ENCODE measurements around the gene SLC6A1.
A peak's percentile ranks its signal among the peaks of the same experiment; 100 is the strongest.

The SLC6A1 gene

GRCh38 chr3:11062704-11063103, 70.2 kb downstream of the SLC6A1 start:
- Histone ChIP-seq H3K27ac (replicated peaks) (no peak overlapping the region), H3K4me3 (replicated peaks; ENCODE audit: insufficient read depth, low read length) (no peak overlapping the region), H3K27me3 (ENCODE audit: insufficient read depth, poor library complexity, severe bottlenecking) (peaks cover 5% of the 10 kb centered on the region)
- no peak for DNase-seq (ENCODE audit: low read depth in 1 of 2, low spot score in 1 of 2)
- TF ChIP-seq SPI1 (IDR thresholded peaks at IDR 0.05; ENCODE audit: borderline replicate concordance, low read depth) (no peak), GABPA (IDR thresholded peaks at IDR 0.05; ENCODE audit: low read depth) (no peak), POLR2AphosphoS5 (IDR thresholded peaks at IDR 0.05; ENCODE audit: low read depth) (no peak), REST (IDR thresholded peaks at IDR 0.05; ENCODE audit: insufficient replicate concordance, low read depth) (no peak), CTCF (IDR thresholded peaks at IDR 0.05; ENCODE audit: insufficient read depth, low read length) (no peak)

GRCh38 chr3:11071096-11071755, 78.7 kb downstream of the SLC6A1 start:
- no peak for DNase-seq (ENCODE audit: low read depth in 1 of 2, low spot score in 1 of 2)
- Histone ChIP-seq H3K27me3 (ENCODE audit: insufficient read depth, poor library complexity, severe bottlenecking) (no peaks in the 10 kb centered on the region), H3K27ac (replicated peaks) (no peak overlapping the region), H3K4me3 (replicated peaks; ENCODE audit: insufficient read depth, low read length) (no peak overlapping the region)
- TF ChIP-seq CTCF (IDR thresholded peaks at IDR 0.05; ENCODE audit: insufficient read depth, low read length): no peak

- no peaks in the 10 kb centered on the region for H3K27me3 ChIP-seq (ENCODE audit: insufficient read depth, poor library complexity, severe bottlenecking)
- TF ChIP-seq SPI1 (IDR thresholded peaks at IDR 0.05; ENCODE audit: borderline replicate concordance, low read depth): no peak
- no peak for TF ChIP-seq GABPA (IDR thresholded peaks at IDR 0.05; ENCODE audit: low read depth)
- no peak for TF ChIP-seq REST (IDR thresholded peaks at IDR 0.05; ENCODE audit: insufficient replicate concordance, low read depth)
- no peak for TF ChIP-seq POLR2AphosphoS5 (IDR thresholded peaks at IDR 0.05; ENCODE audit: low read depth)
- TF ChIP-seq CTCF (IDR thresholded peaks at IDR 0.05; ENCODE audit: insufficient read depth, low read length): no peak
- no peak overlapping the region for H3K27ac ChIP-seq (replicated peaks)
- DNase-seq (ENCODE audit: low read depth in 1 of 2, low spot score in 1 of 2): peak in 1 of 2 experiments; percentile 12
- no peak overlapping the region for H3K4me3 ChIP-seq (replicated peaks; ENCODE audit: insufficient read depth, low read length)
These were observed 80.1 kb downstream of the SLC6A1 start for GRCh38 chr3:11072631-11073030.

- TF ChIP-seq SPI1 (IDR thresholded peaks at IDR 0.05; ENCODE audit: borderline replicate concordance, low read depth): peak; percentile 69
- TF ChIP-seq POLR2AphosphoS5 (IDR thresholded peaks at IDR 0.05; ENCODE audit: low read depth): no peak
- Histone ChIP-seq H3K27ac (replicated peaks) (no peak overlapping the region), H3K4me3 (replicated peaks; ENCODE audit: insufficient read depth, low read length) (no peak overlapping the region), H3K27me3 (ENCODE audit: insufficient read depth, poor library complexity, severe bottlenecking) (no peaks in the 10 kb centered on the region)
- DNase-seq (ENCODE audit: low read depth in 1 of 2, low spot score in 1 of 2): peak in 1 of 2 experiments; percentile 39
These were observed 81.5 kb downstream of the SLC6A1 start for GRCh38 chr3:11074011-11074410.

Data from HL-60 (cell line).